ENCODE measurements around the gene MAGIX. TPM values are rescaled to one million over a fixed set of nuclear protein-coding genes. Genes with fewer than 3 reads are reported as not detected.

The MAGIX gene
- 0.40 and 0.82 TPM in 2 replicates for polyA plus RNA-seq (2011; rRNA removed)
- polyA minus RNA-seq (2011; rRNA and poly(A)+ RNA removed), result 0.05 and 0.52 TPM in 2 replicates

DNA sequence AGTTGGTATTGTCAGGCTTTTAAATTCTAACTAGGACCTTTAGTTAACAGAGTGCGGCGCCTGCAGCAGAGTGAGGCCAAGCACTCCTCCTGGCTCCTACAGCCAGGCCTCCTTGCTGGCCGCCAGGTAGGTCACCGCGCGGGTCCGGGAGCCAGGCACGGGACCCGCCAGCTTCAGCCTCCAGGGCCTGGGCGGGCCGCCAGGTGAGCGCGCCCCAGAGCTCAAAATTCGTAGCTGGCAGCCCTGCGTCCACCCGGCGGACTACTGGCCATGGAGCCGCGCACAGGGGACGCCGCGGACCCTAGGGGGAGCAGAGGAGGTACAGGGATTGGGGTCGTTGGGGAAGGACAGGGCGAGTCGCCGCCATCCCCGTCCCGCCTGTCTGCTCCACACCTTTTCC is at the start of gene MAGIX:
MAGIX (plus strand) TSS at position 139 of the 400 bp plus-strand sequence; CDS start at position 271, 132 bp downstream.
- ChIA-PET CTCF (no interaction called here), POLR2A (no interaction called here)
- H3K4me3 ChIP-seq (ENCODE audit: low read depth, low read length), result peak within 1 kb of the TSS; percentile 50
- TF ChIP-seq, protein P1, sequence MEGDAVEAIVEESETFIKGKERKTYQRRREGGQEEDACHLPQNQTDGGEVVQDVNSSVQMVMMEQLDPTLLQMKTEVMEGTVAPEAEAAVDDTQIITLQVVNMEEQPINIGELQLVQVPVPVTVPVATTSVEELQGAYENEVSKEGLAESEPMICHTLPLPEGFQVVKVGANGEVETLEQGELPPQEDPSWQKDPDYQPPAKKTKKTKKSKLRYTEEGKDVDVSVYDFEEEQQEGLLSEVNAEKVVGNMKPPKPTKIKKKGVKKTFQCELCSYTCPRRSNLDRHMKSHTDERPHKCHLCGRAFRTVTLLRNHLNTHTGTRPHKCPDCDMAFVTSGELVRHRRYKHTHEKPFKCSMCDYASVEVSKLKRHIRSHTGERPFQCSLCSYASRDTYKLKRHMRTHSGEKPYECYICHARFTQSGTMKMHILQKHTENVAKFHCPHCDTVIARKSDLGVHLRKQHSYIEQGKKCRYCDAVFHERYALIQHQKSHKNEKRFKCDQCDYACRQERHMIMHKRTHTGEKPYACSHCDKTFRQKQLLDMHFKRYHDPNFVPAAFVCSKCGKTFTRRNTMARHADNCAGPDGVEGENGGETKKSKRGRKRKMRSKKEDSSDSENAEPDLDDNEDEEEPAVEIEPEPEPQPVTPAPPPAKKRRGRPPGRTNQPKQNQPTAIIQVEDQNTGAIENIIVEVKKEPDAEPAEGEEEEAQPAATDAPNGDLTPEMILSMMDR (IDR thresholded peaks at IDR 0.05; ENCODE audit: low read depth, low read length), result no peak
- no peak for DNase-seq (ENCODE audit: low read depth, low spot score)
- no peaks in the 10 kb centered on the region for H3K27me3 ChIP-seq (ENCODE audit: control insufficient read depth, insufficient read depth, low read length)
- no peak within 1 kb of the TSS for H3K27ac ChIP-seq (ENCODE audit: low read depth, low read length)
- H3K9me3 ChIP-seq (ENCODE audit: control insufficient read depth, insufficient read depth, low read length), result no peaks in the 10 kb centered on the region

DNA sequence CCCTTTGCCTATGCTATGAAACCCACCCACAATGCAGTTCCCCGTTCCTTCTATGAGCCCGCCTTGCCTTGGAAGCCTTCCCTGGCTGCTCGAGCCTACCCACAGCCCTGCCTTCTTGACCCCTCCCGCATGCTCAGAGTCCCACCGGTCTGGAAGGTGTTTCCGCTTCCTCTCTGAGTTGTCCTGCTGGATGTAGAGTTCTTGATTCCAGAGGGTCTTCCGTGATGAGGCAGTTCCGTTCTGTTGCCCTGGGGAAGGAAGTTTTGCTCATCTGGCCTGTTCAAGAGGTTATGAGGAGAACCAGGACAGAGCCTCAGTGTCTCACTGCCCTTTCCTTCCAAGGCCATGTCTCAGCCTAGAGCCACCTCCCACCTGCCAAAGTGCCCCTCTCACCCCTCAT is 46.5 kb upstream of the MAGIX start:
- H3K9me3 ChIP-seq (ENCODE audit: control insufficient read depth, insufficient read depth, low read length), result no peaks in the 10 kb centered on the region
- H3K4me3 ChIP-seq (ENCODE audit: low read depth, low read length), result no peak overlapping the region
- H3K27me3 ChIP-seq (ENCODE audit: control insufficient read depth, insufficient read depth, low read length), result no peaks in the 10 kb centered on the region
- DNase-seq (ENCODE audit: low read depth, low spot score), result no peak
- no peak overlapping the region for H3K27ac ChIP-seq (ENCODE audit: low read depth, low read length)
- ChIA-PET CTCF (no interaction called here), POLR2A (no interaction called here)
- TF ChIP-seq, protein P1 (IDR thresholded peaks at IDR 0.05; ENCODE audit: low read depth, low read length), result no peak

DNA sequence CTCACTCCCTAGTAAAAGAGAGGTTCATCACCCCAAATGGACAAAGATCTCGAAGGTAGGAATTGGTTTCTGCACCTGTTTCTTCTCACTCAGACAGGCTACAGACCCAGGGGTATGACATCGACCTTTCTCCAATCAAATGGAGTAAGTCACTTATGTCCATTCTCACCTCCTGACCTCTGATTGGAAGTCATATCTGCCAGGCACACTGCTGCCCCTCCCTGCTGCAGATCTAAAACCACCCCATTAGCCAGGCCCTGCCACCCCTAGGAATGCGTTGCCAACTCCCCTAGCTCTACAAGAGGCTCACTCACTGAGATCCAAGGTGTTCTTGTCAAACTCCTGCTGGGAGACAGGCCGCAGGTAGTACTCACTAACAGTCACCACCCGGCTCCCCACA is 45.8 kb upstream of the MAGIX start:
- Histone ChIP-seq H3K9me3 (ENCODE audit: control insufficient read depth, insufficient read depth, low read length) (no peaks in the 10 kb centered on the region), H3K4me3 (ENCODE audit: low read depth, low read length) (no peak overlapping the region), H3K27me3 (ENCODE audit: control insufficient read depth, insufficient read depth, low read length) (no peaks in the 10 kb centered on the region), H3K27ac (ENCODE audit: low read depth, low read length) (no peak overlapping the region)
- ChIA-PET POLR2A (no interaction called here), CTCF (no interaction called here)
- DNase-seq (ENCODE audit: low read depth, low spot score), result no peak
- TF ChIP-seq, protein P1 (IDR thresholded peaks at IDR 0.05; ENCODE audit: low read depth, low read length), result no peak

DNA sequence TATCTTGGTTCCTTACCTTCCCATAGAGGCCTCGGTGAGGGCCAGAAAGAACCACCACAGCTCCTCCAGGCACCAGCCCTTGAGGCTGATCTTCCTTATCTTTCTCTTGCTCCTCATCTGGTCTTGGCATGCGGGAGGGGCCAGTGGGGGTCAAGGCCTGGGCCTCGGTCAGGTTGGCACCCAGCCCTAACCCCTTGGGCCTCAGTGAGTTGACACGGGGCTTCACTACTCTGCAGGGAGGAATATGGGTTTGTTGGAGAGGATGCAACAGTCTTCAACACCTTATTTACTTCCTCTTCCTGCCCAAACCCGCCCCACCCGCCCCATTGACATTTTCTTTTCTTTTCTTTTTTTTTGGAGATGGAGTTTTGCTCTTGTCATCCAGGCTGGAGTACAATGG is 45.0 kb upstream of the MAGIX start:
- ChIA-PET CTCF (no interaction called here), POLR2A (no interaction called here)
- Histone ChIP-seq H3K27ac (ENCODE audit: low read depth, low read length) (no peak overlapping the region), H3K27me3 (ENCODE audit: control insufficient read depth, insufficient read depth, low read length) (no peaks in the 10 kb centered on the region), H3K4me3 (ENCODE audit: low read depth, low read length) (no peak overlapping the region), H3K9me3 (ENCODE audit: control insufficient read depth, insufficient read depth, low read length) (no peaks in the 10 kb centered on the region)
- DNase-seq (ENCODE audit: low read depth, low spot score), result no peak
- TF ChIP-seq, protein P1 (IDR thresholded peaks at IDR 0.05; ENCODE audit: low read depth, low read length), result no peak

DNA sequence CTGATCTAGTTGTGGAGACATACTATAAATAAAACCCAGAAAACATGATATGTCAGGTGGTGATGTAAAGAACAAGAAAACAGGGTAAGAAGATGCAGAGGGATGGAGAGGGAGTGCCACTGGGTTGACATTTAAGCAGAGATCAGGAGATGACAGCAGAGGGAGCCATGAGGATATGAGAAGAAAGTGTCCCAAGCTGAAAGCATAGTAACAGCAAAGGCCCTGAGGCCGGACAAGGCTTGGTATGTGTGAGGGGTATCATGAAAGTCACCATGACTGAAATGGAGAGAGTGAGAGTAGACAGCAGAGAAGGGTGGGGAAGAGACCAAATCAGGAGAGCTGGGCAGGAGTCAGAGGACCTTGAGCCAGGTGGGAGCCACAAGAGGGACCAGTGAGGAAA is 42.5 kb upstream of the MAGIX start:
- no peak for DNase-seq (ENCODE audit: low read depth, low spot score)
- Histone ChIP-seq H3K9me3 (ENCODE audit: control insufficient read depth, insufficient read depth, low read length) (no peaks in the 10 kb centered on the region), H3K27ac (ENCODE audit: low read depth, low read length) (no peak overlapping the region), H3K27me3 (ENCODE audit: control insufficient read depth, insufficient read depth, low read length) (no peaks in the 10 kb centered on the region), H3K4me3 (ENCODE audit: low read depth, low read length) (no peak overlapping the region)
- ChIA-PET POLR2A (no interaction called here), CTCF (no interaction called here)
- TF ChIP-seq, protein P1 (IDR thresholded peaks at IDR 0.05; ENCODE audit: low read depth, low read length), result no peak
